ENCODE measurements around the gene ITGB4.

GRCh38 chr17:75762513-75763268 is 41.4 kb downstream of the ITGB4 start:
- TF ChIP-seq CTCF (IDR thresholded peaks at IDR 0.05) (no peak), POLR2A (IDR thresholded peaks at IDR 0.05) (no peak), EP300 (IDR thresholded peaks at IDR 0.05; ENCODE audit: low read depth) (no peak)

Data from transverse colon (tissue), 3 donors.